ENCODE data around the gene WFDC1. TPM values are rescaled to one million over a fixed set of nuclear protein-coding genes. Genes with fewer than 3 reads are reported as not detected.

The WFDC1 gene
- total and polyA plus RNA-seq, 2 of the 4 experiments (the other 2 are of a cell fraction), result 4.7 to 6.8 TPM

DNA sequence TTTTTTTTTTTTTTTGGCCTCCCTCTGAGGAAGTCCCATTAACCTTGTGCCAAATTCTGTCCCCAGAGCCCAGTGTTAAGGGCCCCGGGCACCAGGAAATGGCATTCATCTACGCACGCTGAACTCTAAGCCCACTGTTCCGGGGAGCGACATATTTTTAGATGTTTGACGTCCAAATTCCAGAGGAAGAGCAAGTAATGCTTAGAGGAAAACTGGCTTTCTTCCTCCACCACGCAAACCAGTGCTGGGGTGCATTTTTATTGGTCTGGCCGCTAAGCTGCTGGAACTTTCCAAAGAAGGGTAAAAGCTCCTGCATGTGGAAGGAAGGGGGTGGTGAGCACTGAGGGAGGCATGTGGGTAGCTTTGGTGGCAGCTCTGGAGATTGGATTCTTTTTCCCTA, 8.3 kb downstream of the WFDC1 start:
- H3K4me1 ChIP-seq (ENCODE audit: control insufficient read depth, insufficient read depth, low read length), result peaks cover 41% of the 10 kb centered on the region
- peak overlapping the region; percentile 50 for H3K9ac ChIP-seq (ENCODE audit: low read depth, low read length)
- peak overlapping the region; percentile 75 for H2AK9ac ChIP-seq (replicated peaks; ENCODE audit: low read depth, low read length, poor library complexity)
- peak overlapping the region; percentile 92 for H3K56ac ChIP-seq (ENCODE audit: extremely low read depth, insufficient read depth, low read length)
- peak overlapping the region; percentile 92 for H4K91ac ChIP-seq (ENCODE audit: insufficient read depth, low read depth, low read length)
- no peak overlapping the region for H3K4me3 ChIP-seq (ENCODE audit: insufficient read depth, low read depth, low read length)
- peaks cover 22% of the 10 kb centered on the region for H3K36me3 ChIP-seq (ENCODE audit: control insufficient read depth, insufficient read depth, low read length)
- ChIA-PET CTCF (interaction anchor here (1.6 kb wide), 1 partner anchor 116 kb away, joined by 5 read pairs; the partner anchor contains the start of gene TAF1C), POLR2A (ENCODE audit: unreplicated experiment) (interaction anchor here (1.0 kb wide), 1 partner anchor 75 kb away, joined by 3 read pairs; no protein-coding TSS in a partner anchor)
- H3K4ac ChIP-seq (ENCODE audit: low read depth, low read length), result peak overlapping the region; percentile 81
- H3K79me1 ChIP-seq (ENCODE audit: low read depth in 1 of 2, low read length in 2 of 2), result peaks cover 22 to 36% of the 10 kb centered on the region in 2 experiments
- BruUV-seq (replicated peaks), result no TSS peak
- DNase-seq, result peak; percentile 73
- no peaks in the 10 kb centered on the region for H3K27me3 ChIP-seq (ENCODE audit: control insufficient read depth, insufficient read depth, low read length)
- peak overlapping the region; percentile 82 for H3K14ac ChIP-seq (replicated peaks; ENCODE audit: low read depth, low read length)
- peak; percentile 83 for ATAC-seq (ENCODE audit: low read depth)
- no peaks in the 10 kb centered on the region for H3K9me3 ChIP-seq (ENCODE audit: control insufficient read depth, insufficient read depth, low read length)
- peak overlapping the region; percentile 93 for H3K27ac ChIP-seq (ENCODE audit: insufficient read depth, low read length)
- peak overlapping the region; percentile 91 for H2BK120ac ChIP-seq (ENCODE audit: low read depth, low read length)
- in situ Hi-C loops (cut with MboI; ENCODE audit: low sequenced_read_pairs), result no loop called here
- H3K18ac ChIP-seq (ENCODE audit: low read depth, low read length), result peak overlapping the region; percentile 89
- H2AFZ ChIP-seq (replicated peaks; ENCODE audit: low read length, poor library complexity), result peak overlapping the region; percentile 60
- H3K9me1 ChIP-seq (ENCODE audit: insufficient read depth, low read length), result peaks cover 18% of the 10 kb centered on the region
- intact Hi-C loops (cut with micrococcal nuclease), result loop anchor here (1.0 kb wide), 1 partner anchor 26 kb away; no protein-coding TSS in a partner anchor
- no peaks in the 10 kb centered on the region; the same call in 1 of the 2 replicates for H4K20me1 ChIP-seq (ENCODE audit: insufficient read depth, low read length)
- H4K5ac ChIP-seq (ENCODE audit: low read depth, low read length), result peak overlapping the region; percentile 89
- H3K4me2 ChIP-seq (ENCODE audit: low read depth, low read length), result no peak overlapping the region; the same call in 1 of the 2 replicates
- H2BK5ac ChIP-seq (ENCODE audit: low read depth, low read length, poor library complexity, severe bottlenecking), result peak overlapping the region; percentile 90
- H3K23ac ChIP-seq (ENCODE audit: low read depth, low read length), result peak overlapping the region; percentile 84
- H2BK15ac ChIP-seq (ENCODE audit: low read depth, low read length), result peak overlapping the region; percentile 60; the same call in 1 of the 3 replicates
- peak overlapping the region; percentile 91 for H2AK5ac ChIP-seq (ENCODE audit: low read depth, low read length)
- no peak for TF ChIP-seq MXI1 (IDR thresholded peaks at IDR 0.05; ENCODE audit: borderline replicate concordance, low read depth, low read length)
- dilution Hi-C loops (cut with HindIII; ENCODE audit: low sequenced_read_pairs, unreplicated experiment), result no loop called here
- H4K8ac ChIP-seq (ENCODE audit: low read depth in 2 of 2, low read length in 2 of 2), result peak overlapping the region; percentile 92 to 93
- H2BK20ac ChIP-seq (ENCODE audit: low read depth, low read length), result peak overlapping the region; percentile 96
- WGBS, 2 experiments (ENCODE audit: extremely low coverage in 2 of 2, insufficient read length in 1 of 2), result no CpG with 5 or more reads among the region's 8 CpGs

Measured in IMR-90 (cell line).